Memory B cell (primary cell): Measurements from ENCODE around the gene NUMA1.
A peak's percentile ranks its signal among the peaks of the same experiment; 100 is the strongest.

ENCODE experiments used
- ATAC-seq: fragments of 150-1000 bp; cut with Tn5 transposase; 2 replicates; pipeline ENCODE4 v1.10.0; 2021; ENCODE audit warnings: low read depth, mild to moderate bottlenecking, moderate library complexity
- DNase-seq, 2 donors: peaks; one replicate each; pipeline ENCODE4 v3.0.0; 2022; ENCODE audit warnings: low spot score in 2 of 2
- H3K27ac Mint-ChIP-seq: one replicate; pipeline ENCODE4 v1.8.0; 2022; ENCODE audit warnings: mild to moderate bottlenecking, moderate library complexity, mixed read lengths
- H3K27me3 Mint-ChIP-seq: one replicate; pipeline ENCODE4 v1.8.0; 2022; ENCODE audit warnings: mixed read lengths
- H3K36me3 Mint-ChIP-seq: one replicate; pipeline ENCODE4 v1.8.0; 2022; ENCODE audit warnings: mild to moderate bottlenecking, mixed read lengths
- H3K4me1 Mint-ChIP-seq: one replicate; pipeline ENCODE4 v1.8.0; 2022; ENCODE audit warnings: mixed read lengths
- H3K4me3 Mint-ChIP-seq: one replicate; pipeline ENCODE4 v1.8.0; 2022; ENCODE audit warnings: mild to moderate bottlenecking, moderate library complexity, mixed read lengths
- H3K9me3 Mint-ChIP-seq: one replicate; pipeline ENCODE4 v1.8.0; 2022; ENCODE audit warnings: mixed read lengths

The NUMA1 gene

GRCh38 chr11:72084076-72084475, 3.7 kb upstream of the NUMA1 start:
- Mint-ChIP-seq H3K4me3 (no peak overlapping the region), H3K27ac (no peak overlapping the region), H3K4me1 (peaks cover 20% of the 10 kb centered on the region), H3K36me3 (peaks cover 8% of the 10 kb centered on the region), H3K9me3 (no peaks in the 10 kb centered on the region), H3K27me3 (no peaks in the 10 kb centered on the region)
- DNase-seq (no peak), ATAC-seq (no peak)

- Mint-ChIP-seq H3K27ac (no peak overlapping the region), H3K4me3 (no peak overlapping the region), H3K27me3 (no peaks in the 10 kb centered on the region), H3K4me1 (peaks cover 24% of the 10 kb centered on the region), H3K36me3 (peaks cover 8% of the 10 kb centered on the region), H3K9me3 (no peaks in the 10 kb centered on the region)
- DNase-seq = no peak
- ATAC-seq = no peak
Observed at GRCh38 chr11:72083414-72083813, 3.1 kb upstream of the NUMA1 start.

- Mint-ChIP-seq H3K4me3 (peak overlapping the region; percentile 66), H3K4me1 (peaks cover 28% of the 10 kb centered on the region), H3K27ac (peak overlapping the region; percentile 99), H3K36me3 (peaks cover 4% of the 10 kb centered on the region), H3K27me3 (no peaks in the 10 kb centered on the region), H3K9me3 (no peaks in the 10 kb centered on the region)
- ATAC-seq (no peak), DNase-seq (no peak)
Observed at GRCh38 chr11:72081821-72082453, 1.6 kb upstream of the NUMA1 start.

DNA sequence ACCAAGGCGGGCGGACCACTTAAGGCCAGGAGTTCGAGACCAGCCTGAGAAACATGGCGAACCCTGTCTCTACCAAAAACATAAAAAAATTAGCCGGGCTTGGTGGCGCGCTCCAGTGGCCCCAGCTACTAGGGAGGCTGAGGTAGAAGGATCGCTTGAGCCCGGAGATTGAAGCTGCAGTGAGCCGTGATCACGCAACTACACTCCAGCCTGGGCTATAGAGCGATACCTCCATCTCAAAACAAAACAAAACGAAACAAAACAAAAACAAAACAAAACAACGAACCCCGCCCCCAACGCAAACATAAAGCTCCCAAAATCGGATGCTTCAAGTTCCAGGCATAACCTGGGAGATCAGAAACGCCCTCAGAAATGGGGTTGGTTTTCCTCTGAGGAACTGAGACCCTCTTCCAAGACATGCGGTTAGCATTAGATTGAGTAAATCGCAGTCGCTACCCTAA, 872 bp upstream of the NUMA1 start:
- no peak for ATAC-seq

DNA sequence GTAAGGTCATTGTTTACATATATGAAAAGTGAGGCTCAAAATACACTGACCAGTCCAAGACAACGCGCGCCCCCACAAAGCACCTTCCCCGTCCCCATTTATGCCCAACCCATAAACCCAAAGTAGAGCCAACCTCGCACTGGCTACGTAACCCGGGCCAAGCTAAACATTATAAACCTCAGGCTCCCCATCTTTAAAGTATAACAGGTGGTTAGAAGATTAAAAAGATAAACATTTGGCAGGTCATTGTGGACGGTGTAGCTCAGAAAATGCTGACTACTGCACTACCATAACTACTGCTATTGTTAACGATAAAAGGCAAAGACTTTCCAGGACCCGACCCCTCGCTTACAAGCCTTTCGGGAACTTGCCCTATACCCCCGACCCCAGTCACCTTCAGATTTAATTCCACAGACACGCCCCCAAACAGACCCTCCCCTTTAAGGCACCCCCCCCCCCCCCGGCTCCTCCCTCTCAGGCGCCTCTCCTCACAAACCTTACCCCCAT, 470 bp downstream of the NUMA1 start:
- Mint-ChIP-seq H3K4me1 (peaks cover 29% of the 10 kb centered on the region), H3K27ac (peak overlapping the region; percentile 99), H3K36me3 (peaks cover 2% of the 10 kb centered on the region), H3K9me3 (no peaks in the 10 kb centered on the region), H3K4me3 (peak overlapping the region; percentile 96), H3K27me3 (no peaks in the 10 kb centered on the region)
- DNase-seq = no peak
- ATAC-seq = no peak

More for the DNA sequence above, 872 bp upstream of the NUMA1 start:
- peak overlapping the region; percentile 96 for H3K4me3 Mint-ChIP-seq
- peak overlapping the region; percentile 99 for H3K27ac Mint-ChIP-seq
- no peak for DNase-seq
- H3K36me3 Mint-ChIP-seq = peaks cover 4% of the 10 kb centered on the region
- H3K9me3 Mint-ChIP-seq = no peaks in the 10 kb centered on the region
- H3K4me1 Mint-ChIP-seq = peaks cover 29% of the 10 kb centered on the region
- no peaks in the 10 kb centered on the region for H3K27me3 Mint-ChIP-seq

- Mint-ChIP-seq H3K4me3 (peak overlapping the region; percentile 36), H3K27me3 (no peaks in the 10 kb centered on the region), H3K27ac (peak overlapping the region; percentile 19), H3K9me3 (no peaks in the 10 kb centered on the region), H3K36me3 (peaks cover 2% of the 10 kb centered on the region), H3K4me1 (peaks cover 29% of the 10 kb centered on the region)
- no peak for DNase-seq
- ATAC-seq = no peak
Observed at GRCh38 chr11:72078477-72078876, 1.9 kb downstream of the NUMA1 start.

DNA sequence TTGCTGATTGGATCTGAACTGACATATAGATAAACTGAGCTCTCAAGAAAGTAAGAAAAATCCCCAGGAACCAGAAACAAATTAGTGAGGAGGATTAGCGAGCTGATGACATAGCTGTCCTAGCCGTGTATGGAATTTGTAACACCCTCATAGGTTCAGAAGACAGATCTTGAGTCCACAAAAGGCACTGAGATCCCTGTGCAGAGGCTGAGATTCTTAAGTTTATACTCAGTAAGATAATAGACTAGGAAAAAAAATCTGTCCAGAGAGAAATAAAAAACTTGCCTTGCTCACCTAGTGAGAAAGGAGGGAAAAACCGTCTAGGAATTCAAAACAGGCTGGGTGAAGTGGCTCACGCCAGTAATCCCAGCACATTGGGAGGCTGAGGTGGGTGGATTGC, 4.6 kb downstream of the NUMA1 start:
- Mint-ChIP-seq H3K27ac (no peak overlapping the region), H3K36me3 (peaks cover 2% of the 10 kb centered on the region), H3K4me3 (no peak overlapping the region), H3K27me3 (no peaks in the 10 kb centered on the region), H3K4me1 (peaks cover 14% of the 10 kb centered on the region), H3K9me3 (no peaks in the 10 kb centered on the region)
- DNase-seq (no peak), ATAC-seq (no peak)

DNA sequence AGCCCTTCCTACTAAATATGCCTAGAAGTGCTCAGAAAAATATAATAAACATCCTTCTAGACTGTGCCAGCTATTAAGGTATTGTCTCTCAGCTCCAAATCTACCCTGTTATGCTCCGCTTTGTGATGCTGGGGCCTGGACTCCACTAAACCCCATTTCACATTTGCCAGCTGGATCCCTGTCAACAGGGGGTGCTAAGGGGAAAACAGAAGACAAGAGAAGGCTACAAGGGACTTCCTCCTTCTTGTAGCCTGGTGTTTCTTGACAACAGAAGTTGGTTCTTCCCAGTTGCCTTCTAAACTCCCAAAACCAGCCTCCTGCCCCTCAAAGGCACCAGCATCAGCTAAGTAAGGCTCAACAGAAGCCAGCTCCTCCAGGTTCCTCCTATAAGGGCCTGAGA, 5.2 kb downstream of the NUMA1 start:
- Mint-ChIP-seq H3K36me3 (peaks cover 2% of the 10 kb centered on the region), H3K4me1 (peaks cover 17% of the 10 kb centered on the region), H3K27me3 (no peaks in the 10 kb centered on the region), H3K4me3 (no peak overlapping the region), H3K27ac (no peak overlapping the region), H3K9me3 (no peaks in the 10 kb centered on the region)
- DNase-seq = no peak
- ATAC-seq = peak; percentile 36

DNA sequence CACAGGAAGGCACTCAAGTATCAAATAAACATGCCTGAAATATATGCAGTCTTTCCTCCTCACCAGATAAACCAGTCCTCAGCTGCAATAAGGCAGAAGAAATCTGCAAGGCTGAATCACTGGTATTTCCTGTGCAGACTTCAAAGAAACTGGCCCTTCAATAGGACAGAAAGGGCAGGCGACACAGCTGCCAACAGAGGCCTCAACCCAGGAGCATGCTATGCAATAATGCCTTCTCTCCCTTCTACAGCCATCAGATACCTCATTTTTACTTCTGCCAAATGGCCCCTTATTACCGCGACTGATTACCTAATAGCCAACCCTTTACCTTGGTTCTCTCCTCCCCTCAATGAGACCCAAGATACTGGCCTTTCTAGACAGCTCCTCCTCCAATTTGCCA, 8.0 kb downstream of the NUMA1 start:
- Mint-ChIP-seq H3K36me3 (peaks cover 6% of the 10 kb centered on the region), H3K27me3 (no peaks in the 10 kb centered on the region), H3K4me3 (no peak overlapping the region), H3K4me1 (peaks cover 24% of the 10 kb centered on the region), H3K9me3 (no peaks in the 10 kb centered on the region), H3K27ac (no peak overlapping the region)
- no peak for DNase-seq
- ATAC-seq = no peak

DNA sequence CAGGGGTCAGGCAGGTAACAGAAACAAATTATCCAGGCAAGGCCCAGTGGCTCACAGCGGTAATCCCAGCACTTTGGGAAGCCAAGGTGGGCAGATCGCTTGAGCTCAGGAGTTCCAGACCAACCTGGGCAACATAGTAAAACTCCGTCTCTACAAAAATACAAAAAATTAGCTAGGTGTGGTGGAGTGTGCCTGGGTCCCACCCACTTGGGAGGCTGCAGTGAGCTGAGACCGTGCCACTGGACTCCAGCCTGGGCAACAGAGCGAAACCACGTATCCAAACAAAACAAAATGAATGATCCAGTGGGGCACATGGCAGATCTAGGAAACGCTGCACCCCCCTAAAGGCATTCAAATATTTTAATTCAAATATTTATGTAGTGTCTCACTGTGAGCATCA, 9.9 kb downstream of the NUMA1 start:
- peaks cover 22% of the 10 kb centered on the region for H3K4me1 Mint-ChIP-seq
- H3K36me3 Mint-ChIP-seq = peaks cover 7% of the 10 kb centered on the region
- no peaks in the 10 kb centered on the region for H3K27me3 Mint-ChIP-seq
- no peak overlapping the region for H3K4me3 Mint-ChIP-seq
- ATAC-seq (no peak), DNase-seq (no peak)
- H3K27ac Mint-ChIP-seq = no peak overlapping the region
- H3K9me3 Mint-ChIP-seq = no peaks in the 10 kb centered on the region

DNA sequence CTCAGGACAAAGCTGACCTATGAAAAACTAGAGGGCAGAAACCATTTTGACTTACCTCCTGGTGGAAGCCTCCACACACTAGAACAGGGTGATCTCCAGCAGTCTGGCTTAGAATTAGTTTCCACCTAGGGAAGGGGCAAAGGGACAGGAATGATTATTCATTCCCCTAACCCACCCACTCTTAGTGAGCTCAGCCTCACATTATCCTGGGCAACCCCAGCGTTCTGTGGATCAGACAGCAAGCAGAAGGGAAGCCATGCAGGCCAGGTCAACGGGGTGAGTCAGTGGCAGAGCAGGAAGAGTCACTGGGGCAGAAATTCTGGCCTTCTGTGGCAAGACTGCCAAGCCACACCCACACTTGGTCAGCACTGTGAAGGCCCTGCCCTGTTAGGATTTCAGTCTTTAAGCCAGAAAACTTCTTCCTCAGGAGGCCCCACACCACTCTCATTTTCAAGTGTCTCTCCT, 10.5 kb downstream of the NUMA1 start:
- ATAC-seq (peak; percentile 17), DNase-seq (no peak)
- Mint-ChIP-seq H3K27ac (no peak overlapping the region), H3K27me3 (no peaks in the 10 kb centered on the region), H3K4me3 (no peak overlapping the region), H3K9me3 (no peaks in the 10 kb centered on the region), H3K4me1 (peaks cover 22% of the 10 kb centered on the region), H3K36me3 (peaks cover 7% of the 10 kb centered on the region)

- H3K36me3 Mint-ChIP-seq = peaks cover 7% of the 10 kb centered on the region
- no peak for DNase-seq
- no peaks in the 10 kb centered on the region for H3K9me3 Mint-ChIP-seq
- peaks cover 22% of the 10 kb centered on the region for H3K4me1 Mint-ChIP-seq
- no peak overlapping the region for H3K4me3 Mint-ChIP-seq
- no peak overlapping the region for H3K27ac Mint-ChIP-seq
- no peaks in the 10 kb centered on the region for H3K27me3 Mint-ChIP-seq
- ATAC-seq = no peak
Observed at GRCh38 chr11:72069200-72069599, 11.1 kb downstream of the NUMA1 start.

DNA sequence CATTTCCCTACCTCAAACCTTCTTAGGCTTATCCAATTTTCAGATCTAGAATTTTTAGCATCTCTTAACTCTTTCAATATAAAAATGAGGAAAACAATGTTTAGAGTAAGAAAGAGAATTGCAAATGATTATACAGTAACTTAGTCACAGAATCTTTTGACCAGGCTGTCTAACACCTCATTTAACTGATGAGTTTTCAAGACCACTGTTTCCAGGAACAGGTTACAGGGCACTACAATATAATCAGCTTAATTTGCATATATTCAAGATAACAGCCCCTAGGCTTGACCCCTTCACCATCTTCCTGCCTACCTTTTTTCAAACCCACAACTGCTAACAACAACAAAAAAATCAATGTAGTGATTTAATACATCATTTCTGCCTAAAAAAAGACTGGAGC, 12.7 kb downstream of the NUMA1 start:
- no peak overlapping the region for H3K27ac Mint-ChIP-seq
- no peak overlapping the region for H3K4me3 Mint-ChIP-seq
- ATAC-seq (no peak), DNase-seq (no peak)
- H3K4me1 Mint-ChIP-seq = peaks cover 22% of the 10 kb centered on the region
- no peaks in the 10 kb centered on the region for H3K9me3 Mint-ChIP-seq
- no peaks in the 10 kb centered on the region for H3K27me3 Mint-ChIP-seq
- H3K36me3 Mint-ChIP-seq = peaks cover 7% of the 10 kb centered on the region

- Mint-ChIP-seq H3K27ac (no peak overlapping the region), H3K36me3 (peaks cover 7% of the 10 kb centered on the region)
Observed at GRCh38 chr11:72067266-72067665, 13.1 kb downstream of the NUMA1 start.

GRCh38 chr11:72066855-72067254, 13.5 kb downstream of the NUMA1 start:
- Mint-ChIP-seq H3K36me3 (peaks cover 9% of the 10 kb centered on the region), H3K27me3 (no peaks in the 10 kb centered on the region), H3K9me3 (no peaks in the 10 kb centered on the region), H3K4me3 (no peak overlapping the region), H3K4me1 (peaks cover 24% of the 10 kb centered on the region), H3K27ac (no peak overlapping the region)
- ATAC-seq = no peak
- no peak for DNase-seq

More at GRCh38 chr11:72067266-72067665, 13.1 kb downstream of the NUMA1 start:
- ATAC-seq (no peak), DNase-seq (no peak)
- H3K4me3 Mint-ChIP-seq = no peak overlapping the region
- no peaks in the 10 kb centered on the region for H3K9me3 Mint-ChIP-seq
- H3K27me3 Mint-ChIP-seq = no peaks in the 10 kb centered on the region
- H3K4me1 Mint-ChIP-seq = peaks cover 22% of the 10 kb centered on the region
